Neuron (in vitro differentiated cells): ENCODE measurements around the gene GRIP1.

ENCODE experiments used
- H2AFZ ChIP-seq: one replicate; pipeline ENCODE4 v1.6.1; 2013; ENCODE audit warnings: low read depth, mild to moderate bottlenecking, inconsistent platforms, low read length, moderate library complexity
- H3K27me3 ChIP-seq: one replicate; pipeline ENCODE4 v1.6.1; 2013; ENCODE audit warnings: low read length; ENCODE audit not compliant: insufficient read depth
- H3K36me3 ChIP-seq: one replicate; pipeline ENCODE4 v1.6.1; 2013; ENCODE audit warnings: low read length; ENCODE audit not compliant: insufficient read depth
- H3K4me1 ChIP-seq: one replicate; pipeline ENCODE4 v1.6.1; 2013; ENCODE audit warnings: low read length; ENCODE audit not compliant: insufficient read depth
- H3K4me3 ChIP-seq: 2 replicates; pipeline ENCODE4 v1.5.1; 2013; ENCODE audit warnings: mild to moderate bottlenecking, low read length, moderate library complexity
- H3K9me3 ChIP-seq: one replicate; pipeline ENCODE4 v1.6.1; 2013; ENCODE audit warnings: low read length

GRIP1 gene

GRCh38 chr12:66345212-66345611 is 333.7 kb downstream of the GRIP1 start:
- peaks cover 19% of the 10 kb centered on the region for H3K9me3 ChIP-seq
- no peak overlapping the region for H2AFZ ChIP-seq
- no peaks in the 10 kb centered on the region for H3K4me1 ChIP-seq
- no peak overlapping the region for H3K4me3 ChIP-seq
- H3K36me3 ChIP-seq = peaks cover 29% of the 10 kb centered on the region
- H3K27me3 ChIP-seq = no peaks in the 10 kb centered on the region

GRCh38 chr12:66341126-66341525 is 337.8 kb downstream of the GRIP1 start:
- Histone ChIP-seq H3K27me3 (no peaks in the 10 kb centered on the region), H3K9me3 (peaks cover 27% of the 10 kb centered on the region), H2AFZ (no peak overlapping the region), H3K4me1 (no peaks in the 10 kb centered on the region), H3K4me3 (no peak overlapping the region), H3K36me3 (peaks cover 37% of the 10 kb centered on the region)

GRCh38 chr12:66340131-66340530 is 338.7 kb downstream of the GRIP1 start:
- Histone ChIP-seq H3K27me3 (no peaks in the 10 kb centered on the region), H3K4me1 (no peaks in the 10 kb centered on the region), H3K4me3 (no peak overlapping the region), H3K9me3 (peaks cover 27% of the 10 kb centered on the region), H2AFZ (no peak overlapping the region), H3K36me3 (peaks cover 34% of the 10 kb centered on the region)

GRCh38 chr12:66337381-66338010 is 341.4 kb downstream of the GRIP1 start:
- Histone ChIP-seq H2AFZ (no peak overlapping the region), H3K4me1 (no peaks in the 10 kb centered on the region), H3K4me3 (no peak overlapping the region), H3K36me3 (peaks cover 34% of the 10 kb centered on the region), H3K9me3 (peaks cover 22% of the 10 kb centered on the region), H3K27me3 (no peaks in the 10 kb centered on the region)

GRCh38 chr12:66335746-66336145 is 343.1 kb downstream of the GRIP1 start:
- Histone ChIP-seq H3K9me3 (peaks cover 10% of the 10 kb centered on the region), H3K4me1 (no peaks in the 10 kb centered on the region), H3K27me3 (no peaks in the 10 kb centered on the region), H3K36me3 (peaks cover 40% of the 10 kb centered on the region), H2AFZ (no peak overlapping the region), H3K4me3 (no peak overlapping the region)

GRCh38 chr12:66331814-66332213 is 347.1 kb downstream of the GRIP1 start:
- Histone ChIP-seq H3K4me3 (no peak overlapping the region), H3K36me3 (peaks cover 18% of the 10 kb centered on the region), H2AFZ (no peak overlapping the region), H3K27me3 (no peaks in the 10 kb centered on the region), H3K4me1 (no peaks in the 10 kb centered on the region), H3K9me3 (no peaks in the 10 kb centered on the region)

- Histone ChIP-seq H3K36me3 (peaks cover 18% of the 10 kb centered on the region), H2AFZ (no peak overlapping the region), H3K4me1 (no peaks in the 10 kb centered on the region), H3K9me3 (no peaks in the 10 kb centered on the region), H3K27me3 (no peaks in the 10 kb centered on the region), H3K4me3 (no peak overlapping the region)
Observed at GRCh38 chr12:66331016-66331415, 347.9 kb downstream of the GRIP1 start.

- Histone ChIP-seq H2AFZ (no peak overlapping the region), H3K36me3 (peaks cover 24% of the 10 kb centered on the region), H3K4me1 (no peaks in the 10 kb centered on the region), H3K4me3 (no peak overlapping the region), H3K9me3 (no peaks in the 10 kb centered on the region), H3K27me3 (no peaks in the 10 kb centered on the region)
Observed at GRCh38 chr12:66329941-66330340, 348.9 kb downstream of the GRIP1 start.

- Histone ChIP-seq H3K4me3 (no peak overlapping the region), H3K36me3 (peaks cover 20% of the 10 kb centered on the region), H2AFZ (no peak overlapping the region), H3K27me3 (no peaks in the 10 kb centered on the region), H3K9me3 (no peaks in the 10 kb centered on the region), H3K4me1 (no peaks in the 10 kb centered on the region)
Observed at GRCh38 chr12:66323017-66323416, 355.9 kb downstream of the GRIP1 start.

GRCh38 chr12:66321435-66321834 is 357.4 kb downstream of the GRIP1 start:
- no peak overlapping the region for H3K4me3 ChIP-seq
- H3K36me3 ChIP-seq = peaks cover 26% of the 10 kb centered on the region
- no peak overlapping the region for H2AFZ ChIP-seq
- no peaks in the 10 kb centered on the region for H3K4me1 ChIP-seq
- H3K9me3 ChIP-seq = no peaks in the 10 kb centered on the region
- no peaks in the 10 kb centered on the region for H3K27me3 ChIP-seq

- H3K9me3 ChIP-seq = no peaks in the 10 kb centered on the region
- peaks cover 29% of the 10 kb centered on the region for H3K36me3 ChIP-seq
- H3K4me3 ChIP-seq = no peak overlapping the region
- H3K27me3 ChIP-seq = no peaks in the 10 kb centered on the region
- H3K4me1 ChIP-seq = no peaks in the 10 kb centered on the region
- no peak overlapping the region for H2AFZ ChIP-seq
Observed at GRCh38 chr12:66320996-66321395, 357.9 kb downstream of the GRIP1 start.

GRCh38 chr12:66319266-66319954 is 359.5 kb downstream of the GRIP1 start:
- H3K4me3 ChIP-seq = no peak overlapping the region
- H2AFZ ChIP-seq = no peak overlapping the region
- H3K27me3 ChIP-seq = no peaks in the 10 kb centered on the region
- H3K4me1 ChIP-seq = no peaks in the 10 kb centered on the region
- H3K36me3 ChIP-seq = peaks cover 24% of the 10 kb centered on the region
- H3K9me3 ChIP-seq = no peaks in the 10 kb centered on the region

- H3K4me1 ChIP-seq = no peaks in the 10 kb centered on the region
- no peak overlapping the region for H2AFZ ChIP-seq
- no peaks in the 10 kb centered on the region for H3K9me3 ChIP-seq
- H3K4me3 ChIP-seq = no peak overlapping the region
- H3K36me3 ChIP-seq = peaks cover 42% of the 10 kb centered on the region
- H3K27me3 ChIP-seq = no peaks in the 10 kb centered on the region
Observed at GRCh38 chr12:66314278-66314677, 364.6 kb downstream of the GRIP1 start.

GRCh38 chr12:66312189-66312588 is 366.7 kb downstream of the GRIP1 start:
- H3K4me1 ChIP-seq = no peaks in the 10 kb centered on the region

More at GRCh38 chr12:66312189-66312588, 366.7 kb downstream of the GRIP1 start:
- peaks cover 43% of the 10 kb centered on the region for H3K36me3 ChIP-seq
- H3K4me3 ChIP-seq = no peak overlapping the region
- H2AFZ ChIP-seq = no peak overlapping the region
- no peaks in the 10 kb centered on the region for H3K9me3 ChIP-seq
- no peaks in the 10 kb centered on the region for H3K27me3 ChIP-seq
